Stromal cell of bone marrow (primary cell): ENCODE data around the gene CHD5.
"Not testable (repeated sequence)": the region's sequence is repeated elsewhere in the genome, so short reads cannot be mapped to it uniquely, and the experiment has no call there.

ENCODE experiments used
- DNase-seq: peaks from one replicate; pipeline ENCODE4 v3.0.0-alpha.2; 2012; ENCODE audit warnings: low read depth

Gene CHD5

DNA sequence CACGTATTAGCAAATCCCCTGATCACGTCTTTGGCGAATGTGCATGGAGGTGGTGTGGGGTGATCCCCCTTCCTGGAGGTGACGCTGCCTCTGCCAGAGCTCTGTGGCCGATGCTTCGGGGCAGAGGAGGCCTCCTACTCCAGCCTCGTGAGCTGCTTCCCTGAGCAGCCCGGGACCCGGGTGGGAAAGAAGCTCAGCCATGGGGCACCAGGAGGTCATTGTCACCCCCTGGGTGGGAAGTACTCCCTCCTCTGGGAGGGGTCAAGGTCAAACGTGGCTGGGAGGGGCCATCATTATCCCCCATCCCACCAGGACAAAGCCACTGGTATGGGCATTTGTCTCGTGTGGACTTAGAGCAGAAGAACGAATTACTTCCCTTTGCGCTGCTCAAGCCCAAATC is 93.8 kb downstream of the CHD5 start:
- DNase-seq = no peak

DNA sequence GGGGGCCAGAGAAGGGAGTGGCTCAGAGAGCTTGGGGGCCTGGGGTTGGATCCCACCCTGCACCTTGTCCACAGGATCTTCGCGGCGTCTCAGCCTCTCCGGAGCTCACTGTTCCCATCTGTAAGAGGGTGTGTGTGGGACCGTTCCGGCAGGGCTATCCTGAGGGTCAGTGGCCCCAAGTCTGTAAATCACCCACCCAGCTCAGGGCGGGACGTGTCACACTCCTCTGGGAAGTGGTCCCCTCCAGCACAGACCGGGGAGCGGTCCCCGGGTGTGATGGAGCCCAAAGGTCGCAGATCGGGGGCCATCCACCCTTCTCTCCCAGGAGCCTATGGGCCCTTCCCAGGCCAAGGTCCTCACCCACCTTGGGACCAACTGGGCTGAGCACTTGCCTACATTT is 94.5 kb downstream of the CHD5 start:
- no peak for DNase-seq

DNA sequence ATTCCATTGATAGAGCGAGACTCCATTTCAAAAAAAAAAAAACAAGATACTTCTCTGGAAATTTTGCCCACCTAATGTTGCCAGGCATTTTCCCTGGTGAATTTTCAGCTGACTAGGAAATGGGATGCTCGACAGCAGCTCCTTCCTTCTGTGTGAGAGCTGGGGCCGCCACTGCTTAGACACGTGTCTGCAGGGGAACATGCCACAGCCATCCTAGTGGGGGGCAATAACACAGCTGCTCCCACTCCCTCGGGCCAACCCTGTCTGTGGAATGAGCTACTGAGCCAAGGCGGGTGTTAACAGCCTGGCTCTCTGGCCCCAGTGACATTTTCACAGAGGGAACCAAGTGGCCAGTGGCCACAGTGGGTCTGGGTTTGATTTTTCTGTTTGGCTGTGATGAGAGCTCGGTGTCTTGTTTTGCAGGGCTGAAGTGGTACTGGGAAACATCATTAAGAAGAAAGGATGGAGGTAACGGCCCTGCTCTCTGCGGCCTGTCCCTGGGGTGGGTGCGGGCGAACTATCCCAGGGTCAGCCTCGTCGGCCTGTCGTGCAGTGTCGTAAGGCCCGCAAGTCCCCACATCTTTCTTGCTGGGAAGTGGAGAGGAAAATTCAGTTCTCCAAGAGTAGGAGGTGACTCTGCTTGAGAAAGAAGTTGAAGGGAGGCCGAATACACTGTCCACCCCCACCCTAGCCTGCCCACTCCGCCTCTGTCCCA is 95.2 kb downstream of the CHD5 start:
- DNase-seq = no peak

DNA sequence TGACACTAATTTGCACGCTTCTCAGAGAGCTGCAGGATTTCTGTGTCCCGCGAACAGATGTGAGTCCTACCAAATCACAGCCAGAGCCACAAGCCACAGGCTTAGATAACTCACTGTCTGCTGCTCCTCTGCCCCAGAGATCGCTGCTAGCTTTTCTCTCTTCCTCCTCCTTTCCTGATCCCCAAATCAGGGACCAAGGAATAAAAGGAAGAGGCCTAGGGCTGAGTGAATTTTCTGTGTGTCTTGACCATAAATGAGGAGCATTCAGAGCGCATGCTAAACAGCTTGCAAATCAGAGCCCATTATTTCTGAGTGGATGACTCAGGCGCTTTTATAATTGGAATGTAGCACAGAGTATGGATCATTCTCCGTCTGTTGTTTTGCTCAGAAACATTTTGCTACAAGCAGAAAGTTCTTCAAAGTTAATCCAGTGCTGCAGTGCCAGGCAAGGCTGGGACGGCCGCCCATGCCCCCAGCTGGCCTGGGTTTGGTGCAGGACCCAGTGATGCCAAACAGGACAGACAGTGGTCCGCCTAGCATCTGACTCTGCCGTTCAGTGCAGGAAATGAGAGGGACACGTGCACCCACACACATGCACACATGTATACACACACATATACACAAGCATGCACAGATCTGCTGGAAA is 96.2 kb downstream of the CHD5 start:
- no peak for DNase-seq

DNA sequence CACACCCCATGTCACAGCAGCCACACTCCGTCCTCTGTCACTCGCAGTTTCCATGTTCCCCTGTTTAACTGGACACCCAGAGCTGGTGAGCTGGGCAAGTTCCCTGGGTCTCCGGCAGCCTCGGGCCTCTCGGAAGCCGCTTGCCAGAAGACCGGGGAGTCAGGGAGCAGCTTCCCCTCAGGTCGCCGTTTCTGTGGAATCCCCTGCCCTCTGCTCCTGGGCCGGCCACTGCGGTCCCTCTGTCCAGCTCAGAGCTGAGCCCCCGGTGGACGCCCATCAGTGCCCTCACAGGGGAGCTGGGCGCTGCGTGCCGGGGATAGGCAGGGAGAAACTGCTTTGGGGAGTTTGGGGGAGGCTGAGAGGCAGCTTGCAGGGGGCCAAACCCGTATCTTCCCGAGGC is 96.7 kb downstream of the CHD5 start:
- DNase-seq = no peak

DNA sequence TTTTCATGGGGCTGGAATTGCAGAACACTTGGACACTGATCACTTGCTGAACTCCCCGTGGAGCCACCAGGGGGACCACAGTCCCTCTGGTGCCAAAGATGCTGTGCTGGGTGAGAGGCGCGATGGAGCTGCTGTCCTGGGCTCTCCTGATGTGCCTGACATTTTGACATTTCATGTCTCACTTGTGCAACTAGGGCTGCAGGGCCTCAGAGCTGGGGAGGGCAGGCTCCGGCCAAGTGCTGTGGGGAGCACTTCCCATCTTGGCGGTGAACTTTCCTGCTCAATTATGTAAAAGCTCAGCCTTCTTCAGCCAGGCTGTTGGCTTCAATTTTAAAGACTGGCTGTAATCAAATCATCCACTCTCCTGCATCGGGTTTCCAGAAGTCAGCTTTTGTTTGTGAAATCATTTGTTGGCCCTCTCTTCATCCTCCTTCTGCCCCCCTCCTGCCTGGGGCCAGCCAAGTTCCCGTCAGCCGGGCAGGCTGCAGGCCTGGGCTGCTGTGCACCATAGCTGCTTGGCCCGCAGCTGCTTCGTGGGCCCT is 97.6 kb downstream of the CHD5 start:
- DNase-seq = peak; percentile 6

DNA sequence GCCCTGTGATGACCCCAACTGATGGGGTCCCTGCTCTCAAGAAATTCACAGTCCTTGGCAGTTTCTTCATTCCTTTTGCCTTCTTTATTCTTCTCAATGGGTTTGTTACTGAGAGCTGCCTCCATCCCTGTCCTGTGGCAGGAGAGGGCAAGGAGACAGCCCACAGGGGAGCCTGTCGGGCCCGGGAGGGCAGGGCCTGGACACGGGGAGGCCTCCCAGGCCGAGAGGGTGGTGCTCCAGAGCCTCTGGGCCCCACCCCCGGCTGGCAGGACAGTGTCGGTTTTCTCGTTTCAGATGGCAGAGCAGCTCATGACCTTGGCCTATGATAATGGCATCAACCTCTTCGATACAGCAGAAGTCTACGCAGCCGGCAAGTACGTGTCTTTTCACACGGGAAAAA is 98.2 kb downstream of the CHD5 start:
- no peak for DNase-seq

DNA sequence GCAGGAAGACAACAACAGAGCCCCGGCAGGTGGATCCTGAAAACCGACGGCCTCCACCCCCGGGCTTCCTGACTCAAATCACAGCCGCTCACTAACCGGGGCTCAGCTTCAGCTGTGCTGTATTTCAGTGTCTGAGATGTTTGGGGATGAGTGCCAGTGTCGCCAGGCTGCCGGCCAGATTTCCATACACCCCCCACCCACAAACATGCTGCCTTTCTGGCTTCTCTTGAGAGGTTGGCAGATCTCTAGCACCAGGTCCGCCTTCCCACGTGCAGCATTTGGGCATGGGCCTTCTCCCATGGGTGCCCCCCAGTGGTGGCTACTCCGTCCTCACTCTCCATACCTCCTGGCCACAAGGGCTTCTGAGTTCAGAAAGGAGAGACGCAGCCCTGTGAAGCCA is 99.7 kb downstream of the CHD5 start:
- DNase-seq = no peak

DNA sequence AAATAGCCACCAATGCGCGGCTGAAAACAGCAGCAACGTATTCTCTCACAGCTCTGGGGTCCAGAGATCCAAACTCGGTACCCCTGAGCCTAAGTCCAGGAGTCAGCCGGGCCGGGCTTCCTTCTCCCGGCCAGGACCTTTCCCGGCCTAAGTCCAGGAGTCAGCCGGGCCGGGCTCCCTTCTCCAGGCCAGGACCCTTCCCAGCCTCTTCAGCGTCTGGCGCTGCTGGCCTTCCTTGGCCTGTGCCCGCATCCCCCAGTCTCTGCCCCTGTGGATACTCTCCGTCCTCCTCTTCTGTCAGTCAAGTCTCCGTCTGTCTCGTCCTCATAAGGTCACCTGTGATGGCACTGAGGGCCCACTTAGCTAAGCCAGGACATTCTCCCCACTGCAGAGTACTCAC is 102.2 kb downstream of the CHD5 start:
- DNase-seq = no peak

- no peak for DNase-seq
Measured at GRCh38 chr1:6077506-6077905, 102.6 kb downstream of the CHD5 start.

DNA sequence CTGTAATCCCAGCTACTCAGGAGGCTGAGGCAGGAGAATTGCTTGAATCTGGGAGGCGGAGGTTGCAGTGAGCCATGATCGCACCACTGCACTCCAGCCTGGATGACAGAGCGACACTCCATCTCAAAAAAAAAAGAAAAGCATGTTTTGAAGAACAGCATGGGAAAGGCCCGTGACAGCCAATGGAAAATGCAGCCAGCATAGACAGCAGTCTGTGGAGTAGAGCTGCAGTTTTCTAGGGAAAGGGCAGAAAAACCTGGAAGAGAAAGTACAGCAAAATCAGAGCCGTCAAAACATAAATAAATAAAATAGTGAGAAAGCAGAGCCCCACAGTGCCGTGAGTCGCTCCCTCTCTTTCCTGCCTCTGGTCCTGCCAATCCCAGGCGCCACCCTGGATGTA is 103.1 kb downstream of the CHD5 start:
- DNase-seq = not testable (repeated sequence)

DNA sequence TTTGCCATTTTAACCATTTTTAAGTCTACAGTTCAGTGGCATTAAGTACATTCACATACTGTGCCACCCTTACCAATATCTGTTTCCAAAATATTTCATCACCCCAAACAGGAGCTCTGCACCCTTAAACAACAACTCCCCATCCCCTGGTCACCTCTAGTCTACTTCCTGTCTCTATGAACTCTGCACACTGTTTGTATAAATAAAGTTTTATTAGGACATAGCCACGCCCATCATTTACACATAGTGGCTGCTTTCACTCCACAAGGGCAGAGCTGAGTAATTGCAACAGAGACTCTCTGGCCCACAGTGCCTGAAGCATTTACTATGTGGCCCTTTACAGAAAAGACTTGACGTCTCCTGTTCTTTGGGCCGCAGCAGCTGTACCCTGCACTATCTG is 104.4 kb downstream of the CHD5 start:
- no peak for DNase-seq

DNA sequence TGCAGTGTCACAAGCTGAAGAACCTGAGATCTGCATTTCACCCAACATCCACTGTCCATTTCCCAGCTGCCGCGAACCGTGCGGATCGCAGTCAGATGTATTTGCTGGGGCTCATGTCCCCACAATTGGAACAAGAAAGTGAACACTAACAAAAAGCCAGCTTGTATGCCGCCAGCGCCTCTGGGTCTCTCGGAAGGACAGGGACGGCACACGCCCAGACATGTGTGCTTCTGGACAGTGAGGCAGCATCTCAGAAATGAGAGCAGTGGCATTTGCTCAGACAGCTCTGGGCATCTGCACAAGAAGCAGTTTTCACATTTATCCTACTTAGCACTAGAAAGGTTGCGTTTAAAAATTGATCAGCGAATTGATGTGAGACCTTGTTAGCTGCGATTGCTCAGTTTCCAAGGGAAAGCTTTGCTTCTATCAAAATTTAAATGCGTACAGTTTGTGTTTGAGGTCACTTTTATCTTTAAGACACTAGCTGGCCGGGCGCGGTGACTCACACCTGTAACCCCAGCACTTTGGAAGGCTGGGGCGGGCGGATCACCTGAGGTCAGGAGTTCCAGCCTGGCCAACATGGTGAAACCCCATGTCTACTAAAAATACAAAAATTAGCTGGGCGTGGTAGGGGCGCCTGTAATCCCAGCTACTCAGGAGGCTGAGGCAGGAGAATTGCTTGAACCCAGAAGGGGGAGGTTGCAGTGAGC is 105.8 kb downstream of the CHD5 start:
- DNase-seq = no peak

DNA sequence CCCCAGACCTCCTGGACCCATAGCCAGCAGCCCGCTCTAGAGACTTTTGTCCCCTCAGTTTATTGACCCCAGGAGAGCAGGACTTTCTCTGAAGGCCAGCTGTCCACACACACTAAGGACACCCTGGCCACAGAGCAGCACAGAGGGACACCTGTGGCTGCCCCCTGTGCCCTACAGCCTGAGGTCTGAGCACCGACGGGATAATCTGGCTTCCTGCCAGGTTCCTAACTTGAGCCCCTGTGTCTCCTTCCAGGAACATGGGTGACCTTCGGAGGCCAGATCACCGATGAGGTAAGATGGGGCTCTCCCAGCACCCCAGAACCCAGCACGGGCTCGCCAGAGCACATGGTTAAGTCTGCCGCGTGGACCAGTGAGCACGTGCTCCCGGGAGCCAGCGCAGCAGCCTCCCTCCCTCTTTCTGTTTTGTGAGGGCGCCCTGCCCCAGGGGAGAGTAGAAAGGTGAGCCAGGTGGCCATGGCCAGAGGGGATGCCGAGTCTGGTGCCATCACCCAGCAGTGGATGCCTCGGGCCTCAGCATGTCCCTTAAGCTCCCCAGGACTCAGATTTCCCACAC is 106.6 kb downstream of the CHD5 start:
- DNase-seq = no peak

DNA sequence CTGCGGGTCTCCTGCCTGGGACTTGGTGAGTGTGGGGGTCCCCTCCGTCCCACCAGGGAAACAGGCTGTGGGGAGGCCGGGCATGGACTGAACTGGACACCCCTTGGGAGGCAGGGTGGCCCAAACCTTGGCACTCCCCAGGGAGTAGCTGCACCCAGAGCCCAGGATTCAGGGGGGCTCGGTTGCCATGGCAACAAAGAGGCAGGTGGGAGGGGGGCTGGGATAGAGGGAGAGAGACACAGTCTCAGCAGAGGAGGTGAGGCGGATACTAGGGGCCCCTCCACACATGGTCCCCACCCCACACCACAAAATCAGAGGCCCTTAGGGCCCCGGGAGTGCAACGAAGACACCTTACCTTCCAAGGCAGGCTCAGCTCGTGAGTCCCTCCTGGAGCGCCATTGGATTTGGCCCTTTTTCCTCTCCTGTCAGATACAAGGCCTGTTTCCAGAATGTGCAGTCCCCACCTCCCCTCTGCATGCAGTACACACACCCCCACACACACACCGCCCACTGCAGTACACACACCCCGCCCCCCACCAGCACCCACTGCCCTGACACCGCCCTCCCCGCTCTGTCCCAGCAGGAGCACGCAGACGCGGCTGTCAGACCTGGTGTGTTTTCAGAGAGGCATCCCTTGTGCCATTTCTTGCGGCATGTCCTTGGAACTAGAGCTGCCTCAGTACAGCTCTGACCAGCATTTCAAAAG is 107.2 kb downstream of the CHD5 start:
- DNase-seq = no peak

DNA sequence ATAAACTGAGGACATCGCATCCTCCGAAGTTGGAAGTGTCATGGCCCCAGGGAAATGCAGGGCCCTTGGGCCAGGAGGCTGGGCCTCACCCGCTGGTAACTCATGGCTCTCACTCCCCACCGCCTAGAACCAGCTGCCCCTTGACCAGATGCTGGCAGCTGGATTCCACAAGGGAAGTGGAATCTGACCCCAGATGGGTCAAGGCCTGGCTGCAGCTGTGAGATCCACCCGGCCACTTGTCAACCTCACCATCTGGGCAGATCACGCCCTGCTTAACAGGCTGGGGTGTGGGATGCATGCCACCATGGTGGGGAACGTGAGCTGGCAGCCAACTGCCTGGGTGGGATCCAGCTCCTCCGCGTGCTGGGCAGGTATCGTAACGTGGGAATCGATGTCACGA is 108.9 kb downstream of the CHD5 start:
- no peak for DNase-seq

DNA sequence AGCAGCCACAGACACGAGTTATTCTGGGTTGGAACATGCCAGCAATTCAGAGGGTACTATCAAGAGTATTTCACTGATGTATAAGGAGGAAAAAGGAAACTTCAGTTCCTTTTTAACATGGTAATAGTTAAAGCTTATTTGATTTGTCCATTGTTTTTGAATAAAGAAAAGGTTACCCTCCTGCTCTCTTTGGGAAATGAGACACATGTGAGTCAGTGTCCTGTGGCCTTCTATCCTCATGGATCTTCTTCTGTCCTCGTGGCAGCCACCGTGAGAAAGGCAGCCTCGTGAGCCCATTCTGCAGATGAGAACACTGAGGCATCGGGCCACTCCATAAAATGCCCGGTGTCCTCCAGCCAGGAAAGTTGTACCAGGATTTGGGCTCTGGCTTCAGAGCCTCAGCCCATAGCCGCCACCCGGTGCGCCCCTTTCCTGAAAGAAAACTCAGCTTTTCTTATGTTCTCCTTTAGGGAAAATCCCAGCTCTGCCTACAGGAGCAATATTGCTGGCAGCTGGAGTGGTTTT is 109.6 kb downstream of the CHD5 start:
- no peak for DNase-seq

GRCh38 chr1:6069573-6069972 is 110.5 kb downstream of the CHD5 start:
- DNase-seq = no peak

DNA sequence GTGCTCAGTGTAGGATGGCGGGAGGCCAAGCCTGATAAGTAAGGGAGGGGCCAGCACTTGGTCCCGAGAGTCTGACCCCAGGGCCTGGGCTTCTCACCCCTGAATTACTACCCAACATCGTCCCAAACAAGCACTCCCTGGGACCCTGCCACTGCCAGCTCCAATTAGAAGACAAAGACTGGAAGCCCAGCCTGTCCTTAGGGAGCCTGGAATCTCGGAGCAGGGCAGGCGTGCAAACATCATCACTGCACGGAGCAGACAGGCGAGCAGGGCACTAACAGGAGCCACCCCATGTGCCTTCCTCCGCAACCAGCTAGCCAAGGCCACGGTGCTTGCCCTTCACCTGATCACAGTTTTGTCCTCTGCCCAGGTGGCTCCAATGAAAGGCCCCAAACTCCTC is 111.2 kb downstream of the CHD5 start:
- DNase-seq = no peak

GRCh38 chr1:6068073-6068472 is 112.0 kb downstream of the CHD5 start:
- no peak for DNase-seq

- no peak for DNase-seq
Measured at GRCh38 chr1:6066680-6067079, 113.4 kb downstream of the CHD5 start.
